Measurements from ENCODE around the gene CTXN3.
"Not testable (repeated sequence)": the region's sequence is repeated elsewhere in the genome, so short reads cannot be mapped to it uniquely, and the experiment has no call there.

Gene CTXN3

DNA sequence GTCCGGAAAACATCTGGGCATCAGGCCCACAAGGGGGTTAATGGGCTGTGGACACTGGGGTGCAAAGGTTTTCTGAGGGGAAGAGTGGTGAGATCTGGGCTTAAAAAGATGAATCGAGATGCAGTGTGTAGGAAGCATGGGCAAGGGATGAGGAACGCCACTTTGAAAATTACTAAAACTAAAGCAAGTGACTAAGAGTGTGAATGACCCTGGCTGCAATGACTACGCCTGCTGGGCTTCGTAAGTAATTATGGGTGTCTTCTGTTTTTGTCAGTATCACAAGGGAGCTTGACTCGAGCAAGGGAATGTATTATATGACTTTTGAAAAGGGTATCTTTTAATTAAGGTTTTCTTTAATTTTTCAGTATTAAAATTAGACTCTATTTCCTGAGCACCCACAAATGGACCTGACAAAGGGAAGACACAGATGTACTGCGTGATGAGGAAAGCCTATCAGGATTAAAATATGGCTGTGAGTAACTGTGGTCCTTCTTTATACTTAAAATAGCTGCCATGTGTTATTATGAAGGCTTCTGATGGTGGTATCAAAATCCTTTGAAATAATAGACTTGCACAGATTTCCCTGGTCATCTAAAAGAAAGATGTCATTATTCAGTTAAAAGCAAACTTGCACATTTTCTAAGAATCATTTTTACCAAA, 4.2 kb downstream of the CTXN3 start:
- DNase-seq, result no peak

DNA sequence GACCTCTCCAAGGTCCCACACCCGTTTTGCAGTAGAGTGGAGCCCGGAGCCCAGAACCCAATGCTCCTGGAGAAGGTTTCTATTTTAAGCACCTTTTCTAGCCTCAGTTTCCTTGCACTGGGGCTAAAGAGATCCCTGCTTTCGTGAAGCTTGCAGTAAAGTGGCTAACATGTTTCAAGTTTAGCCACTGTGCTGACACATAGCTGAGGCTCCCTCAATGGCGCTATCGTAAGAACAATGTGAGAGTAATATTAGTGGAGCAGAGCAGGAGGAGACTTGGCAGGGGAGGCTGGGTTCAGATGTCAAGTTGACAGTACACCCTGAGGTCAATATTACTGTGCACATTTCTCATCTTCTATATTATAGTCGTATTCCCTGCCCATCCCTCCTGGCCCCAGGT, 7.9 kb downstream of the CTXN3 start:
- no peak for DNase-seq

DNA sequence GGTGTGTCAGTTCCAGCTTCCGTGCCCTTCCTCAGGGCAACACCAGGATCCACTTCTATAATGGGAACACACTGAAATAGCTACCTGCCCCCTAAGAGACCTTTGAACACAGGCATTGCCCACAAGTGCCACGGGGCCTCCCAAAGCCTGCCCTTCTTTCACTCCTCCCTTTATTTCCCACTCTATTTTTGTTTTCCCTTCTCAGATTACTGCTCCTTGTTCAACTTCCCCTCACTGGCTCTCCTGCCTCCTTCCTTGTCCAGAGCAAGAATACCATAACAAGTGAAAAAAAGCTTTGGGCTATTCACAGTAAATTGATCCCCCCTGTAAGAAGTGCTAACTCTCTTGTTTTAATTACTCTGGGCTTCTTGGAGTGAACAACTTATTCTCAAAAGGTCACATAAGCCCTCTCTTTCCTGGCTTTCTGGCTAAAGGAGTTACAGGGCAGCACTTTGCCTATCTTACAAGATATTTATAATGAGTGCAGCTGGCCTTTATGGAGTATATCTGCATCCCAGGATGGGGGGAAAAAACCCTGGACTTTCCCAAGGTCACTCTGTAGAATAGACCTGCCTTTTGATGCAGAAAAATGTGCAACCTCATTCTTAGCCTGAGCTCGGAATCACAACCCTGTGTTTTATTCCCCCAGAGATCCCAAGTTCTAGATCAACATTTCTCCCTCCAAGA, 11.3 kb downstream of the CTXN3 start:
- DNase-seq, result no peak

GRCh38 chr5:127664093-127664492, 15.2 kb downstream of the CTXN3 start:
- no peak for DNase-seq

DNA sequence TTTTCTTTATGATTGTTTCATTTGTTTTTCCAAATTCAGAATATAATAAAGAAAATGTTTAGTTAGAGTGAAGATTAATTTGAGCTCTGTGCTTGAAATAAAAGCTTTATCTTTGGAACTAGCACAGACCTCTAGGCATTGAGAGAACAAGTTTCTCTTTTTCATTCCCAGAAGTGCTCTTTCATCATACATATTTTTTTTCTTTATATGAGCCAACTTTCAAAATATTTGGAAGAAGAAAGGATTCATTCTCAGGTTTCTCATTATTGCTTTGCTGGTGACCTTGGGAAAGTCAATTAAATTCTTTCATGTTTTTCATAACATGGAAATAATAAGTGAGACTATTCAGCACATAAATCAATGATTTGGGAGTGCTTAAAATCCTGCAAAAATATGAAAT, 16.8 kb downstream of the CTXN3 start:
- DNase-seq, result no peak

GRCh38 chr5:127666043-127666716, 17.3 kb downstream of the CTXN3 start:
- DNase-seq, result no peak

DNA sequence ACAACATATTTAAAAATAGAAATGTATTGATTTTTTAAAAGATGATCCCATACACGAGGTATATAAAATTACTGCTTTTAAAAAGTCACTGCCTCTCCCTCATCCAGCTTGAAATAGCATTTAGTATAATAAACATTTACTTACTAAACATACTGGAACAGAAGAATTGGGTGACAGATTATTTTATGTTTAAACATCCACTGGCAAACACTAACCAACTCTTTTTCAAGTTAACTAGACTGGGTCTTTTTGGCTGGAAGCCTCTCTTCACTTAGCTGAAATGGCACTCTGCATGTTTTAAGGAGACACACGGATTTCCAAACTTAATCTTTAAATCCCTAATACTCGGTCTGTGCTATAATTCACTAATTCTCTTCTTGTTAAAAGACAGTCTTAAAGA, 19.0 kb downstream of the CTXN3 start:
- no peak for DNase-seq

DNA sequence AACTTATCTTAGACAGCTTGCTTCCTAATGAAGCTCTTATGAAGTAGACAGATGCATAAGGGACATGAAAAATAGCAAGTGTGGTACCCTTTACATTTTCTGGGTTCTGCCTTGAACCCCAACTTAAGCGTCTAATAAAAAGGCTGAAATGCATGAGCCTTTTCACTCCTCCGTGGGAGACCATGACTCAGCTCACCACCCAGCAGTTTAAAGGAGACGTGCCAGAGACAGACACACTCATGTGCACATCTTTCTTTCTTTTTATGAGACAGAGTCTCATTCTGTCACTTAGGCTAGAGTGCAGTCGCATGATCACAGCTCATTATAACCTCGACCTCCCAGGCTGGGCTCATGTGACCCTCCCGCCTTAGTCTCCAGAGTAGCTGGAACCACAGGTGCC, 22.3 kb downstream of the CTXN3 start:
- DNase-seq, result no peak

DNA sequence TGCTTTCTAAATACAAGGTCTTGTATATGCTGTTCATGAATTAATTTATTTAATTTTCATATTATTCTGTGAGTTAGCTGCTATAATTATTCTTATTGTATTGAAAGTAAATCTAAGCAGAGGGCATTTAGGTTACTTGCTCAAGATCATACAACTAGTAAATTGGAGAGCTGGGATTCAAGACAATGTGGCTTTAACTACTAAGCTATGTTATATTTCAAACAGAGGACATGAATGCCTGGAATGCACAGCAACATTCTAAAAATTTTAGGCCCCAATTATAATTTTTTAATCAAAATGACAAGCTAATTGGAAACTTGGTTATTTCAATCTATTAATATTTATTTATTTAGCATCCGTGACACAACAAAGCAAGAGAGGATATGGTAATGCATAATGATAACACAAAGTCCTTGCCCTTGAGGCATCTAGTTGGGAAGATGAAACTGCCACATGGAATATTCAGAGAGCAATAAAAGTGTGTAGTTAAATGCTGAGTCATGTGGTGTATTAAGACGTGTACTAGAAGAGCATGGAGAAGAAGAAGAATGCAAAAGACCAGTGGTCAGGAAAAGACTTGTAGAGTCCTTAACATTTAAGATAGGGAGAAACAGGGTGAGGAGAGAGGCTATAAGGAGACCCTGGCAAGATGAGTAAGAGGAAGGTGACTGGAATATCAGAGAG, 24.4 kb downstream of the CTXN3 start:
- no peak for DNase-seq

DNA sequence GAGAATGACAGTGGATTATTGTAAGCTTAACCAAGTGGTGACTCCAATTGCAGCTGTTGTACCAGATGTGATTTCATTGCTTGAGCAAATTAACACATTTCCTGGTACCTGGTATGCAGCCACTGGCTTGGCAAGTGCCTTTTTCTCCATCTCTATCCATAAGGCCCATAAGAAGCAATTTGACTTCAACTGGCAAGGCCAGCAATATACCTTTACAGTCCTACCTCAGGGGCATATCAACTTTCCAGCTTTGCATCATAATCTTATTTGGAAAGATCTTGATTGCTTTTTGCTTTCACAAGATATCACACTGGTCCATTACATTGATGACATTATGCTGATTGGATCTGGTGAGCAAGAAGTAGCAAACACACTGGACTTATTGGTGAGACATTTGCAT, 28.1 kb downstream of the CTXN3 start:
- DNase-seq, result not testable (repeated sequence)

GRCh38 chr5:127679691-127680330, 30.9 kb downstream of the CTXN3 start:
- not testable (repeated sequence) for DNase-seq

GRCh38 chr5:127680595-127680994, 31.7 kb downstream of the CTXN3 start:
- DNase-seq, result no peak

DNA sequence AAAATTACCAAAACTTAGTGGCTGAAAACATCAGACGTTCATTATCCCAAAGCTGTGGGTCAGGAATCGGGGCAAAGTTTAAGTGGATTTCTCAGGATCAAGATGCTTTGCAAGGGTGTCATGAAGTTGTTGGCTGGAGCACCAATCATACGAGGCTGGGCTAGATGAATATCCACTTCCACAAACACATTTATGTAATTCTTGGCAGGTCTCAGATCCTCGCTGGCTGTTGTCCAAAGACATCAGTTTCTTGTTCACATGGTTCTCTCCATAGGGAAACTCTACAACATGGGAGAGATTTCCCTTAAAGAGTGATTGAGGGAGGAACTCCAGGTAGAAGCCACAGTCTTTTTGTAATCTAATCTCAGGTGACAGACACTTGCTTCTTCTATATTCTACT, 34.1 kb downstream of the CTXN3 start:
- no peak for DNase-seq

DNA sequence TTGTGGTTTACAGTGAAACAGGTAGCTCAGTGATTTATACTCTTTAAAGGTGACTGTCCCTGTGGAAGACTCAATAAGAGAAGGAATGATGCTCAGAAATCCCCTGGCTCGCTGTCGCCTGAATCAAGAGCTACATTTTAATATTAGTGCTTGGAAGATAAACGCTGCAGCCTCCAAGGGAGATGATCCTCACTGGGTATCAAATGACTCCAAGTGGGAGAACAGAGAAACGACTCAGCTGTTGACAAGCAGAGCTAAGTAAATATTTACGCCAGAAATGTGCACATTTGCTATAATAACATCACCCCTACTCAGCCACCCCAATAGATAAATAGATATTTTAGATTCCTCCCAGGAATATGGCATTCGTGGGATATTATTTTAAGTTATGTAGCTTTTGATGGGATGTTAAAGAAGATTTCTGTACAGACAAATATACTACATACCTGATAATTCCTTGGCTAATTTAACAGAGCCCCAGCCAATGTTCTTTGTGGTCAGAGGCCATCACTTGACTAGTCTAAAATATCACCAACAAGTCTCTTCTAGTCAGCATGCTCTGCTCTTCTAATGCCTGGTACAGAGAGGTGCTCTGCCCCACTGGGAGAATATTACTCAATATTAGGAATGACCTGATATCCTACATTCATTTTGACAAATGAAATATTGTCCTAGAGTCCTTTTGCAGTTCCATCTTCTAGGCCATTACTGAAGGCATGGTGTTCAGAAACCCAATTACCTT, 36.0 kb downstream of the CTXN3 start:
- DNase-seq, result no peak

DNA sequence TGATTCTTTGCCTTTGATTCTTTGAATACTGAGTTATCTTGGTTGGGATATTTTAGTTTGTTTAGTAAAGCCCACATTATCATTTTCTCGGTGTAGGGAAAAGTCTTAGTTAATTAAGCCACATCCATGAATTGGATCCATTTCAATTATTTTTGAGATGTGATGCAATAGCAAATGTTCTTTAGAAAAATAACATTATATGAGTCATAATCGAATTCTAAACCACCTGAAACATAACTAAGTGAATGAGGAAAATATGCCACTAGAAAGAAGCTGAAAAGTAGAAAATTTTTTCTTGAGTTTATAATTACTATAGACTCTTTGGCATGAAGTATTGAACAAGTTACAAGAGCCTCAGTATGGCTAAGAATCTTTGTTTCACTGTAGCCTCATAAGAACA, 36.8 kb downstream of the CTXN3 start:
- DNase-seq, result no peak

DNA sequence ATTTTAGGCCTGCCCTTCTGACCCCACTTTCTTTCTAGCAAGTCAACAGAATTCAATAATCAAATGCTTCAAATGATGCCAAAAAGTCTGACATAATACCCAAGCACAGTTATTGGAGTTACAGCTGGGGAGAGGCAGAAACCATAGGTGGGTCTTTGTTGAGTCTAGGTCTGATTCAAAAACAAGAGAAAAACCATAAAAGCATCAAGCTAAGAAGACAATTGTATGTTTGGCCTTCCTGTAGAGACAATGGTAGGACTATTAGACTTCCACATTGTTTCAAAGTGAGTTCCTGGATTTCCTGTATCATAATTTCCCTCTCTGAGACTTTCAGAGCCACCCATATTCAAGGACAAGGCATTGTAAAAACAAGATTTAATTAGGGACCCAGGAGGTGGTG, 37.5 kb downstream of the CTXN3 start:
- no peak for DNase-seq

DNA sequence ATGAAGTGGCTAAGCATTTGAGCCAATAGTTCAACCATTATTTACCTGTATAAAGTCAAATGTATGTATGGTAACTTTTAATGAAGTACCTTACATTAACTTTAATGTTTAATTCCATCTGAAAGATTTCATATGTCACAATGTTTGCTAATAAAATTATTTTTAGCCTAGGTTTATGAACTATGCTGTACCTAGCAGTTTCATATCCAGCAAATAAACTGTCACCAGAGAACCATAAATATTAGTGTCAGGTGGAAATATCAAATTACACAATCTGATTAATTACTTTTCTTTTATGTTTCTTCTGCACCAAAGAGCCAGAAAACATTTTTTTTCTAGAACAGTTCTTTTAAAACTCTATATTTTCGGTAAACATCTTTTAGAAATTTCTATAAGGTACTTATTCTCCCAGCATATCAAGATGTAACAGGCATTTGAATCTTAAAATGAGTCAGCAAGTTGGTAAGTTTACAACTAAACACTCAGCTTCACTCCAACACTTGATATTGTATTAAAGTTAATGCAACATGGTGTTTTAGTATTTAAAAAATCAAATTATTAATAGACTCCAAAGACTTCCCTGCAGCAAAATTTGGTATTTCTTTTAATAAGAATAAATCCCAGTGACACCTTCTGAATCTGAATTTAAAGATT, 45.8 kb downstream of the CTXN3 start:
- DNase-seq, result no peak

DNA sequence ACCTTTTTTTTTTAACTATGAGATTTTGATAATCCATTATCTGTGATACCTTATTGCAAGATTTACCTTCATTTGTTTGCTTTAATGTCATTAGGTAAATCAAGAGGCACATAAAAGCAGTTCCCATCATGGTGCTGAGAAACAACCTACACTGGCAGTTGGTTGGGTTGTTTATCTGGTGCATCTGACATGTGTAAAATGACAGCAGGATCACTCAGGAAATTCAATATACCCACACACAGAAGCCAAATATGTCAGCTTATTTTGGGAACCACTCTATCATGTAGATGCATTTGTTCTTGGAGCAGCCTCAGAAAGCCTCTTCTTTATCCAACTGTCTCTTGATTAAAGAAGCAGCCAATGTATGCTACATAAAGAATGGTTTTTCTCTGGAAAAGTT, 46.5 kb downstream of the CTXN3 start:
- DNase-seq, result no peak

DNA sequence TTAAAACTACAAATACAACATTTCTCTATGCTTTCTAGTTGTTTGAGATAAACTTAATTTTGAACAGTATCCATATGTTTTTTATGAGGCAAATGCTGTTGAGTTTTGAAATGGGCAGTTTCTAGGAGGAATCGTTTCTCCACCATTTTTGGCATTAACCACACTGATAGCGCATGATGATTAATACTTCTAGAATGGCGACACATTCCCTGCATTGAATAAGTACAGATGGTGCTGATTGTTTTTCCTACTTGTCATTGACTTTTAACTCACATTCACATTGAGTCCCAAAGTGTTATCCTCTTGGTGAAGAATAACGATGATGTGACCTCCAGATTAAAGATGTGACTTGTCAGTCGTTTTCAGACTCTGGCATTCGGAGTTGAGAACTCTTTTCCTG, 47.8 kb downstream of the CTXN3 start:
- DNase-seq, result no peak

GRCh38 chr5:127697894-127698600, 49.2 kb downstream of the CTXN3 start:
- DNase-seq, result no peak

GRCh38 chr5:127699416-127699815, 50.5 kb downstream of the CTXN3 start:
- DNase-seq, result no peak

All from RPMI8226 (cell line).